A673 (cell line): ENCODE data around the gene PPARA.

Source experiments
- EZH2 ChIP-seq: fragments of 200-600 bp; sonication (generic); IDR thresholded peaks from 2 replicates; pipeline ENCODE4 v1.6.1; 2017; ENCODE audit warnings: borderline replicate concordance, low read depth, mild to moderate bottlenecking, mixed read lengths, antibody characterized with exemption, low read length; ENCODE audit not compliant: poor library complexity, severe bottlenecking
- TF ChIP-seq, protein P1 (sequence below): fragments of 300-800, 200-600 bp; sonication (generic); conservative IDR thresholded peaks from 2 replicates; pipeline ENCODE4 v1.5.1; 2017; ENCODE audit warnings: low read depth, mild to moderate bottlenecking, antibody characterized with exemption, low read length, moderate library complexity, mixed read lengths

GRCh38 chr22:46126853-46127385 lies 23.4 kb upstream of the PPARA start:
- TF ChIP-seq, protein P1, sequence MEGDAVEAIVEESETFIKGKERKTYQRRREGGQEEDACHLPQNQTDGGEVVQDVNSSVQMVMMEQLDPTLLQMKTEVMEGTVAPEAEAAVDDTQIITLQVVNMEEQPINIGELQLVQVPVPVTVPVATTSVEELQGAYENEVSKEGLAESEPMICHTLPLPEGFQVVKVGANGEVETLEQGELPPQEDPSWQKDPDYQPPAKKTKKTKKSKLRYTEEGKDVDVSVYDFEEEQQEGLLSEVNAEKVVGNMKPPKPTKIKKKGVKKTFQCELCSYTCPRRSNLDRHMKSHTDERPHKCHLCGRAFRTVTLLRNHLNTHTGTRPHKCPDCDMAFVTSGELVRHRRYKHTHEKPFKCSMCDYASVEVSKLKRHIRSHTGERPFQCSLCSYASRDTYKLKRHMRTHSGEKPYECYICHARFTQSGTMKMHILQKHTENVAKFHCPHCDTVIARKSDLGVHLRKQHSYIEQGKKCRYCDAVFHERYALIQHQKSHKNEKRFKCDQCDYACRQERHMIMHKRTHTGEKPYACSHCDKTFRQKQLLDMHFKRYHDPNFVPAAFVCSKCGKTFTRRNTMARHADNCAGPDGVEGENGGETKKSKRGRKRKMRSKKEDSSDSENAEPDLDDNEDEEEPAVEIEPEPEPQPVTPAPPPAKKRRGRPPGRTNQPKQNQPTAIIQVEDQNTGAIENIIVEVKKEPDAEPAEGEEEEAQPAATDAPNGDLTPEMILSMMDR: no peak
- TF ChIP-seq EZH2: no peak
